Gastrocnemius medialis (tissue), 4 donors: ENCODE results near the gene RAET1L.

Source experiments
- POLR2A ChIP-seq, 2 donors: fragments of 450-650 bp; IDR thresholded peaks; one replicate each; pipeline ENCODE4 v1.6.1; 2017; ENCODE audit warnings: antibody characterized with exemption in 2 of 2, mild to moderate bottlenecking in 2 of 2, moderate library complexity in 2 of 2
- TF ChIP-seq, protein P1 (sequence below), 5 experiments: fragments of 450-650 bp in 3 of 5; fragments of 200-600 bp in 2 of 5; sonication (generic) in 2 of 5; IDR thresholded peaks in 4 of 5; conservative IDR thresholded peaks in 1 of 5; 1 replicate in 4 of 5; 2 replicates in 1 of 5; pipeline ENCODE4 v1.5.1; 2016 to 2019; ENCODE audit warnings: antibody characterized with exemption in 5 of 5, mild to moderate bottlenecking in 3 of 5, moderate library complexity in 3 of 5

DNA sequence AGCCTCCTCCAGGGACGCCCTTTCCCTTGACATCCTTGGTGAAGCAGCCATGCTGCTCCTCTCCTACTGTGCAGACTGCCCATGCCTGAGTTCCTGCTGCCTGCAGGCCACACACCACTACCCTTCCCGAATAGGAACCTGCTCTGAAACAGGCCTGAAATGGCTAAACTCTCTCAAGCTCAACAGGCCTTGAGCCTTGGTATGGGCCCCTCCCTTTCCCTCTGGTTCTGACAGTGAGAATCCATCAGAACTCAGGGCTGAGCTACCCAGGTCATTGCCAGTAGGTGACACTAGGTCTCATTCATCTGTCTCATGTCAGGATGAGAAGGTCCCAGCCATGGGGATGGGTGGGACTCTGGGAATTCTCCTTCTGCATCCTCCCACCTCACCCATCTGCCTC lies 25.7 kb downstream of the RAET1L start:
- TF ChIP-seq, protein P1, sequence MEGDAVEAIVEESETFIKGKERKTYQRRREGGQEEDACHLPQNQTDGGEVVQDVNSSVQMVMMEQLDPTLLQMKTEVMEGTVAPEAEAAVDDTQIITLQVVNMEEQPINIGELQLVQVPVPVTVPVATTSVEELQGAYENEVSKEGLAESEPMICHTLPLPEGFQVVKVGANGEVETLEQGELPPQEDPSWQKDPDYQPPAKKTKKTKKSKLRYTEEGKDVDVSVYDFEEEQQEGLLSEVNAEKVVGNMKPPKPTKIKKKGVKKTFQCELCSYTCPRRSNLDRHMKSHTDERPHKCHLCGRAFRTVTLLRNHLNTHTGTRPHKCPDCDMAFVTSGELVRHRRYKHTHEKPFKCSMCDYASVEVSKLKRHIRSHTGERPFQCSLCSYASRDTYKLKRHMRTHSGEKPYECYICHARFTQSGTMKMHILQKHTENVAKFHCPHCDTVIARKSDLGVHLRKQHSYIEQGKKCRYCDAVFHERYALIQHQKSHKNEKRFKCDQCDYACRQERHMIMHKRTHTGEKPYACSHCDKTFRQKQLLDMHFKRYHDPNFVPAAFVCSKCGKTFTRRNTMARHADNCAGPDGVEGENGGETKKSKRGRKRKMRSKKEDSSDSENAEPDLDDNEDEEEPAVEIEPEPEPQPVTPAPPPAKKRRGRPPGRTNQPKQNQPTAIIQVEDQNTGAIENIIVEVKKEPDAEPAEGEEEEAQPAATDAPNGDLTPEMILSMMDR (IDR thresholded peaks at IDR 0.05 in 4 of 5, conservative IDR thresholded peaks at IDR 0.05 in 1 of 5), result no peak
- no peak for TF ChIP-seq POLR2A (IDR thresholded peaks at IDR 0.05)
